ENCODE measurements around the gene MEOX1.

MEOX1 gene

DNA sequence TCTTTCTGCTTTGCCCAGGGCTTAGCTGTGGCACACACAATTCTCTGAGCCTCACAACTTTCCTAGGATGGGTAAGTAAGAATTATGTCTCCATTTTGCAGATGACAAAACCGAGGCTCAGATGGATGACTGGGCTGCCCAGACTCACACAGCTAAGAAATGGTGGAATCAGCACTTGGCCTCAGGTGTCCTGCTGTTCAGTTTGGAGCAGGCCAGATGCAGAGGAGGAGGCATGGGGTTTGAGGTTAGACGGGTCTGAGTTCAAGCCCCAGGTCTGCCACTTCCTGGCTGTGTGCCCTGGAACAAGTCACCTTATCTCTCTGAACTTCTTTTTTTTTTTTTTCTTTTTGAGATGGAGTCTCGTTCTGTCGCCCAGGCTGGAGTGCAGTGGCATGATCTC, 1.7 kb upstream of the MEOX1 start:
- H2BK12ac ChIP-seq (ENCODE audit: low read length): no peak overlapping the region
- H3K4me3 ChIP-seq (ENCODE audit: low read length in 2 of 2): no peak overlapping the region
- no peak overlapping the region for H4K8ac ChIP-seq (ENCODE audit: low read depth, low read length)
- no peak overlapping the region for H3K4me2 ChIP-seq (ENCODE audit: insufficient read depth, low read length, poor library complexity, severe bottlenecking)
- H3K9me3 ChIP-seq (replicated peaks in 1 of 2; ENCODE audit: control insufficient read depth in 2 of 2, insufficient read depth in 1 of 2, low read depth in 1 of 2, low read length in 2 of 2): no peaks in the 10 kb centered on the region
- H3K18ac ChIP-seq (ENCODE audit: low read length): peak overlapping the region; percentile 49
- H2BK5ac ChIP-seq (ENCODE audit: low read length): no peak overlapping the region
- no peak overlapping the region for H3K4ac ChIP-seq (ENCODE audit: low read length)
- no peak overlapping the region for H3K14ac ChIP-seq (ENCODE audit: low read length)
- peaks cover 13 to 38% of the 10 kb centered on the region in 2 donors for H3K4me1 ChIP-seq (ENCODE audit: control insufficient read depth in 2 of 2, insufficient read depth in 1 of 2, low read depth in 1 of 2, low read length in 2 of 2)
- H2BK120ac ChIP-seq (ENCODE audit: low read depth, low read length): no peak overlapping the region
- H3K27ac ChIP-seq (replicated peaks; ENCODE audit: low read length): no peak overlapping the region
- DNase-seq (ENCODE audit: low spot score): no peak
- no peaks in the 10 kb centered on the region for H3K36me3 ChIP-seq (replicated peaks in 1 of 2; ENCODE audit: control insufficient read depth in 2 of 2, insufficient read depth in 2 of 2, low read length in 2 of 2)
- H3K79me1 ChIP-seq (ENCODE audit: low read depth, low read length): no peaks in the 10 kb centered on the region
- H3K23ac ChIP-seq (ENCODE audit: low read depth, low read length, poor library complexity): no peak overlapping the region
- peaks cover 0 to 24% (median 0%) of the 10 kb centered on the region in 3 experiments for H3K27me3 ChIP-seq (ENCODE audit: control insufficient read depth in 3 of 3, insufficient read depth in 3 of 3, low read depth in 1 of 3, low read length in 3 of 3)
- H3K9ac ChIP-seq (ENCODE audit: low read depth, low read length, poor library complexity): no peak overlapping the region
- WGBS, 2 donors (ENCODE audit: extremely low coverage in 2 of 2, insufficient read length in 2 of 2, insufficient replicate concordance in 1 of 2): no CpG with 5 or more reads among the region's 4 CpGs
- H2AFZ ChIP-seq (ENCODE audit: low read length): no peak overlapping the region
- H2BK15ac ChIP-seq (ENCODE audit: low read length): no peak overlapping the region
- H2AK5ac ChIP-seq (ENCODE audit: low read depth, low read length): no peak overlapping the region
- H4K91ac ChIP-seq (ENCODE audit: low read depth, low read length, poor library complexity): no peak overlapping the region

DNA sequence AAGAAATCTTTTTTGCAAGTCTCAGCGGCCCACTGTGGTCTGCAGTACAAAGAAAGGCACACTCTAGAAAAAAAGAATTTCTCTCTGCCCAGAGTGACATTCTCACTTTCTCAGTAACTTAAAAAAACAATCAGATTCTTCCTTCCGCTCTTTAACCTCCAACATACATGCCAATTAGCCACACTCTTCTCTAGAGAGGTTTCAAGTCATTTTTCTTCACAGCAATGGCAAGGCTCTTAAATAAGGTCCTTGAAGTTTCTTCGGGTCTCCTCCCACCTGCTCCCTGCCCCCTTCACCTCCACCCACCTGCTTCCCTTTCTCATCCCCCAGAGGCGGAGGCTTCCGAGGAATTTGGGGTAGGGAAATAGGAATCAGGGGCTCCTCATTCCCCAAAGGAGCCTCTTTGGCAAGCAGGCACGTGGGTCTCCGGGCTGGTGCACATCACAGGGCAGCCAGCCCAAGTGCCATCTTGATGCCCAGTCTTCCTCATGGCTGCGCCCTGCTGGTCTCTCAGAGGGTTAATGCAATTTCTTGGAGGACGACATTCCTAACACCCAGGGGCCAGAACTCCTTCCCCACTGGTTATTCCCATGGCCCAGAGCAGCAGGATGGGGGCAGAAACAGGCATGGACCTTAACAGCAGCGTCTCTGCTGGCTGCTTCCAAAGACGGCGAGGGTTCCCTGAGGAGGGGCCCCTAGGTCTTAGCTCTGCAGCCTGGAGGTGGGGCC, 855 bp upstream of the MEOX1 start:
- Histone ChIP-seq H3K14ac (ENCODE audit: low read length) (no peak overlapping the region), H2BK12ac (ENCODE audit: low read length) (no peak overlapping the region)

GRCh38 chr17:43660816-43661493, 767 bp downstream of the MEOX1 start:
- DNase-seq (ENCODE audit: low spot score): no peak
- Histone ChIP-seq H3K14ac (ENCODE audit: low read length) (no peak overlapping the region), H2BK15ac (ENCODE audit: low read length) (peak overlapping the region; percentile 94), H3K9ac (ENCODE audit: low read depth, low read length, poor library complexity) (peak overlapping the region; percentile 50), H2AK5ac (ENCODE audit: low read depth, low read length) (peak overlapping the region; percentile 100), H3K18ac (ENCODE audit: low read length) (peak overlapping the region; percentile 90), H2BK5ac (ENCODE audit: low read length) (peak overlapping the region; percentile 14), H2AFZ (ENCODE audit: low read length) (no peak overlapping the region), H3K27ac (replicated peaks; ENCODE audit: low read length) (no peak overlapping the region), H3K4me3 (ENCODE audit: low read length in 2 of 2) (no peak overlapping the region), H3K4me1 (ENCODE audit: control insufficient read depth in 2 of 2, insufficient read depth in 1 of 2, low read depth in 1 of 2, low read length in 2 of 2) (peaks cover 13 to 41% of the 10 kb centered on the region in 2 donors), H3K27me3 (ENCODE audit: control insufficient read depth in 3 of 3, insufficient read depth in 3 of 3, low read depth in 1 of 3, low read length in 3 of 3) (peaks cover 0 to 24% (median 0%) of the 10 kb centered on the region in 3 experiments), H2BK12ac (ENCODE audit: low read length) (peak overlapping the region; percentile 85), H3K23ac (ENCODE audit: low read depth, low read length, poor library complexity) (no peak overlapping the region), H3K4ac (ENCODE audit: low read length) (no peak overlapping the region), H2BK120ac (ENCODE audit: low read depth, low read length) (peak overlapping the region; percentile 72), H3K36me3 (replicated peaks in 1 of 2; ENCODE audit: control insufficient read depth in 2 of 2, insufficient read depth in 2 of 2, low read length in 2 of 2) (no peaks in the 10 kb centered on the region), H3K4me2 (ENCODE audit: insufficient read depth, low read length, poor library complexity, severe bottlenecking) (no peak overlapping the region), H3K79me1 (ENCODE audit: low read depth, low read length) (no peaks in the 10 kb centered on the region), H4K91ac (ENCODE audit: low read depth, low read length, poor library complexity) (no peak overlapping the region), H4K8ac (ENCODE audit: low read depth, low read length) (no peak overlapping the region), H3K9me3 (replicated peaks in 1 of 2; ENCODE audit: control insufficient read depth in 2 of 2, insufficient read depth in 1 of 2, low read depth in 1 of 2, low read length in 2 of 2) (no peaks in the 10 kb centered on the region)
- WGBS, 2 donors (ENCODE audit: extremely low coverage in 2 of 2, insufficient read length in 2 of 2, insufficient replicate concordance in 1 of 2): no CpG with 5 or more reads among the region's 16 CpGs

More for the DNA sequence above, 855 bp upstream of the MEOX1 start:
- H3K18ac ChIP-seq (ENCODE audit: low read length): peak overlapping the region; percentile 81
- WGBS, 2 donors (ENCODE audit: extremely low coverage in 2 of 2, insufficient read length in 2 of 2, insufficient replicate concordance in 1 of 2): no CpG with 5 or more reads among the region's 12 CpGs
- no peak overlapping the region for H3K4me3 ChIP-seq (ENCODE audit: low read length in 2 of 2)
- H3K27me3 ChIP-seq (ENCODE audit: control insufficient read depth in 3 of 3, insufficient read depth in 3 of 3, low read depth in 1 of 3, low read length in 3 of 3): peaks cover 0 to 24% (median 0%) of the 10 kb centered on the region in 3 experiments
- no peaks in the 10 kb centered on the region for H3K36me3 ChIP-seq (replicated peaks in 1 of 2; ENCODE audit: control insufficient read depth in 2 of 2, insufficient read depth in 2 of 2, low read length in 2 of 2)
- H3K4ac ChIP-seq (ENCODE audit: low read length): no peak overlapping the region
- no peak for DNase-seq (ENCODE audit: low spot score)
- H2AFZ ChIP-seq (ENCODE audit: low read length): no peak overlapping the region
- no peak overlapping the region for H4K91ac ChIP-seq (ENCODE audit: low read depth, low read length, poor library complexity)
- no peak overlapping the region for H4K8ac ChIP-seq (ENCODE audit: low read depth, low read length)
- no peak overlapping the region for H2BK120ac ChIP-seq (ENCODE audit: low read depth, low read length)
- peak overlapping the region; percentile 33 for H2BK5ac ChIP-seq (ENCODE audit: low read length)
- H3K23ac ChIP-seq (ENCODE audit: low read depth, low read length, poor library complexity): no peak overlapping the region
- H3K79me1 ChIP-seq (ENCODE audit: low read depth, low read length): no peaks in the 10 kb centered on the region
- H3K4me1 ChIP-seq (ENCODE audit: control insufficient read depth in 2 of 2, insufficient read depth in 1 of 2, low read depth in 1 of 2, low read length in 2 of 2): peaks cover 13 to 38% of the 10 kb centered on the region in 2 donors
- no peaks in the 10 kb centered on the region for H3K9me3 ChIP-seq (replicated peaks in 1 of 2; ENCODE audit: control insufficient read depth in 2 of 2, insufficient read depth in 1 of 2, low read depth in 1 of 2, low read length in 2 of 2)
- H2AK5ac ChIP-seq (ENCODE audit: low read depth, low read length): peak overlapping the region; percentile 51
- no peak overlapping the region for H3K4me2 ChIP-seq (ENCODE audit: insufficient read depth, low read length, poor library complexity, severe bottlenecking)
- peak overlapping the region; percentile 22 for H2BK15ac ChIP-seq (ENCODE audit: low read length)
- H3K27ac ChIP-seq (replicated peaks; ENCODE audit: low read length): peak overlapping the region; percentile 58
- no peak overlapping the region for H3K9ac ChIP-seq (ENCODE audit: low read depth, low read length, poor library complexity)

Measured in neuronal stem cell (in vitro differentiated cells).